OCI-LY7 (cell line): ENCODE results near the gene BRSK2. TPM values are rescaled to one million over a fixed set of nuclear protein-coding genes. Genes with fewer than 3 reads are reported as not detected.

ENCODE experiments used
- BruUV-seq: library from RNA; stranded (reverse); fragments of 400-500 nt; replicated peaks from 2 replicates; lab custom pipeline; 2021; lab: Mats Ljungman, UMichigan
- CTCF ChIA-PET: fragments of 300-600 bp; sonication (Branson Sonifier 250); formaldehyde crosslinking; loops from one replicate; lab custom pipeline; 2022; ENCODE audit warnings: antibody characterized with exemption; ENCODE audit not compliant: unreplicated experiment; lab: Charles Lee
- POLR2A ChIA-PET: fragments of 300-600 bp; sonication (Branson Sonifier 250); formaldehyde crosslinking; loops from one replicate; lab custom pipeline; 2022; ENCODE audit warnings: antibody characterized with exemption; lab: Charles Lee
- DNase-seq: peaks from one replicate; pipeline ENCODE4 v3.0.0-alpha.2; 2015; ENCODE audit warnings: low spot score
- H2AFZ ChIP-seq: fragments of 200-600 bp; sonication (generic), shearing (Covaris generic); 2 replicates; pipeline ENCODE4 v1.6.1; 2014; ENCODE audit warnings: mild to moderate bottlenecking, antibody characterized with exemption, low read length, moderate library complexity
- H3K27ac ChIP-seq: fragments of 200-600 bp; sonication (generic); 2 replicates; pipeline ENCODE4 v1.5.1; 2014; ENCODE audit warnings: mixed run types, low read depth, mild to moderate bottlenecking, moderate library complexity, low read length, inconsistent platforms; ENCODE audit not compliant: poor library complexity, severe bottlenecking
- H3K36me3 ChIP-seq: fragments of 200-600 bp; sonication (generic); 2 replicates; pipeline ENCODE4 v1.6.1; 2014; ENCODE audit warnings: mild to moderate bottlenecking, antibody characterized with exemption, low read length, moderate library complexity, mixed read lengths; ENCODE audit not compliant: insufficient read depth
- H3K4me1 ChIP-seq: fragments of 200-600 bp; sonication (generic); 2 replicates; pipeline ENCODE4 v1.5.1; 2014; ENCODE audit warnings: mild to moderate bottlenecking, low read length; ENCODE audit not compliant: insufficient read depth, poor library complexity, severe bottlenecking
- H3K4me2 ChIP-seq: fragments of 200-600 bp; sonication (generic); 2 replicates; pipeline ENCODE4 v1.6.1; 2014; ENCODE audit warnings: mild to moderate bottlenecking, low read length
- H3K4me3 ChIP-seq: fragments of 200-600 bp; sonication (generic); 2 replicates; pipeline ENCODE4 v1.5.1; 2014; ENCODE audit warnings: mild to moderate bottlenecking, low read depth, low read length; ENCODE audit not compliant: poor library complexity, severe bottlenecking
- H3K79me2 ChIP-seq: fragments of 200-600 bp; sonication (generic); 2 replicates; pipeline ENCODE4 v1.6.1; 2016; ENCODE audit warnings: low read depth, mild to moderate bottlenecking, low read length, moderate library complexity, mixed read lengths; ENCODE audit not compliant: insufficient read depth
- H3K9me2 ChIP-seq: fragments of 200-600 bp; sonication (generic); 2 replicates; pipeline ENCODE4 v1.6.1; 2016; ENCODE audit warnings: mild to moderate bottlenecking, low read length, mixed read lengths; ENCODE audit not compliant: insufficient read depth
- H3K9me3 ChIP-seq: fragments of 200-600 bp; sonication (generic); 2 replicates; pipeline ENCODE4 v1.6.1; 2014; ENCODE audit warnings: mild to moderate bottlenecking, mixed run types, low read length, mixed read lengths
- H4K20me1 ChIP-seq: fragments of 200-600 bp; sonication (generic); 2 replicates; pipeline ENCODE4 v1.6.1; 2014; ENCODE audit warnings: mild to moderate bottlenecking, antibody characterized with exemption, low read length, moderate library complexity, mixed read lengths; ENCODE audit not compliant: insufficient read depth
- EZH2phosphoT487 ChIP-seq: fragments of 200-600 bp; sonication (generic); IDR thresholded peaks from 2 replicates; pipeline ENCODE4 v1.6.1; 2018; ENCODE audit warnings: low read depth, borderline replicate concordance, mild to moderate bottlenecking, mixed run types, antibody characterized with exemption, low read length, moderate library complexity, mixed read lengths
- intact Hi-C: fragments of 100-400 bp; cut with micrococcal nuclease; formaldehyde crosslinking; loops from one replicate; pipeline ENCODE4 v1.10.0; 2022; ENCODE audit not compliant: unreplicated experiment
- total RNA-seq, 2 experiments: library from RNA; depleted of rRNA in 1 of 2; stranded (reverse); fragments of >200 nt in 1 of 2; shearing (Covaris generic) in 1 of 2; gene quantifications; 2 replicates each; pipeline ENCODE4 v1.2.3, GENCODE V29; 2014 to 2022
- TF ChIP-seq, protein P1 (sequence below): fragments of 200-600 bp; sonication (generic); conservative IDR thresholded peaks from 2 replicates; pipeline ENCODE4 v1.5.1; 2014; ENCODE audit warnings: mild to moderate bottlenecking, antibody characterized with exemption, low read length, moderate library complexity, mixed read lengths

BRSK2 gene
- total RNA-seq, 2 experiments from 2014 or later, result not detected

DNA sequence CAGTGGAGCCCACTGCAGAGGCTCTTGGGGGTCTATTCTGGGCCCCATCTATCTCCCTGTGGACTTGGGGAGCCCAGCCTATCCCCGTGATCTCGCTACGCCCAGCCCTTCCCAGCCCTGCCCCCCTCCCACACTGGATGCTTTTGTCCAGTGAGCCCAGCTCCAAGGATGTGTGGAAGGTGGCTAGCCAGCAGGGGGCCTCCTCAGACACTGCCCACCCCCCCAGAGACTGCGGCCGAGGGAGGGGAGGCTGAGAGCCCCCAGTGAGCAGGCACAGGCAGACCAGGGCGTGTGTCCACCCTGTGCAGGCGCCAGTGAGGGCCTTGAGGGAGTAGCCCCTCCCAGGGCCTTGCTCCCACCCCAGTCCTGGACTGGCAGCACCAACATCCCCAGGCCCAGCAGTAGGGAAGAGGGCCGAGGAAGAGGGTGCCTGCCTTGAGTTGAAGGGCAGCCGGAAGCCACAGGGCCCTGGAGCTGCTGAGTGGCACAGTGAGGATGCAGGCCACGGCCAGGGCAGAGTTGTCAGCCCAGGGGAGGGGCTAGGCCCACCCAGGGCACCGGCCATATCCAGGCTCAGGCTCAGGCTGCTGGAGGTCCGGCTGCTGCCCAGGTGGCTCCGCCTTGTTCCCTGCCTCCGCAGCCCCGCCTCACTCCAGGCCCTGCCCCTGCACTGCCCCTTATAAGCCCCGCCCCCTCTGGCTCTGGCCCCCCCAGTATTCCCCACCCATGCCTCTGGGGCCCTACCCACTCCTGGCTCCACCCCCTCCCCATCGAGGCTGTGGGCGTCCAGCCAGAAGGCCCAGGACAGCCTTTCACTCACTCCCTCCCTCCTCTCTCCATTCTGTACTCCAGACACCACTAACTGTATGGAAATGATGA, 68.8 kb downstream of the BRSK2 start:
- Histone ChIP-seq H2AFZ (no peak overlapping the region), H3K27ac (no peak overlapping the region), H3K9me2 (no peaks in the 10 kb centered on the region), H3K4me3 (no peak overlapping the region), H3K9me3 (no peaks in the 10 kb centered on the region), H3K79me2 (no peaks in the 10 kb centered on the region), H3K4me1 (no peaks in the 10 kb centered on the region), H4K20me1 (no peaks in the 10 kb centered on the region), H3K4me2 (no peak overlapping the region), H3K36me3 (no peaks in the 10 kb centered on the region)
- intact Hi-C loops, result no loop called here
- TF ChIP-seq, protein P1, sequence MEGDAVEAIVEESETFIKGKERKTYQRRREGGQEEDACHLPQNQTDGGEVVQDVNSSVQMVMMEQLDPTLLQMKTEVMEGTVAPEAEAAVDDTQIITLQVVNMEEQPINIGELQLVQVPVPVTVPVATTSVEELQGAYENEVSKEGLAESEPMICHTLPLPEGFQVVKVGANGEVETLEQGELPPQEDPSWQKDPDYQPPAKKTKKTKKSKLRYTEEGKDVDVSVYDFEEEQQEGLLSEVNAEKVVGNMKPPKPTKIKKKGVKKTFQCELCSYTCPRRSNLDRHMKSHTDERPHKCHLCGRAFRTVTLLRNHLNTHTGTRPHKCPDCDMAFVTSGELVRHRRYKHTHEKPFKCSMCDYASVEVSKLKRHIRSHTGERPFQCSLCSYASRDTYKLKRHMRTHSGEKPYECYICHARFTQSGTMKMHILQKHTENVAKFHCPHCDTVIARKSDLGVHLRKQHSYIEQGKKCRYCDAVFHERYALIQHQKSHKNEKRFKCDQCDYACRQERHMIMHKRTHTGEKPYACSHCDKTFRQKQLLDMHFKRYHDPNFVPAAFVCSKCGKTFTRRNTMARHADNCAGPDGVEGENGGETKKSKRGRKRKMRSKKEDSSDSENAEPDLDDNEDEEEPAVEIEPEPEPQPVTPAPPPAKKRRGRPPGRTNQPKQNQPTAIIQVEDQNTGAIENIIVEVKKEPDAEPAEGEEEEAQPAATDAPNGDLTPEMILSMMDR, result peak; percentile 53
- TF ChIP-seq EZH2phosphoT487, result no peak
- DNase-seq, result peak; percentile 3
- ChIA-PET CTCF (interaction anchor here (0.6 kb wide), 1 partner anchor 219 kb away, joined by 3 read pairs; no protein-coding TSS in a partner anchor), POLR2A (no interaction called here)
- no TSS peak for BruUV-seq

DNA sequence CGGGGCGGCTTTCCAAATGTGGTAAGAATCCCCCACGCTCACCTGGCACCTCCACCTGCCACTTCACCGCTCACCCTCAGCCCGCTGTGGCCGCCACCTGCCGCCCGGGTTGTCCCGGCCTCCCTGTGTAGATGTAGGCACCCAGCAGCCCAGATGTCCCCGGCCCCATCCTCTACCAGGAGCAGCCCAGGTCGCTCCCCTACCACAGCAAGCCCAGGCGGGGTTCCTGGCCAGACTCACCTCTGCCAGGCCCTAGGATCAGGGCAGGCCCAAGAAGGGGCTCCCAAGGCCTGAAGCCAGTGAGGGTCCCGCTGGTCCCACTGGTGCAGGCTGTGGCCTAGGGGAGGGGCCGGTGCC, 69.5 kb downstream of the BRSK2 start:
- POLR2A ChIA-PET, result no interaction called here
- no peak overlapping the region for H3K27ac ChIP-seq
- no peak overlapping the region for H2AFZ ChIP-seq
- H3K9me3 ChIP-seq, result no peaks in the 10 kb centered on the region
- no peak overlapping the region for H3K4me2 ChIP-seq
- no peaks in the 10 kb centered on the region for H4K20me1 ChIP-seq
- no TSS peak for BruUV-seq
- no peak overlapping the region for H3K4me3 ChIP-seq
- CTCF ChIA-PET, result no interaction called here
- H3K9me2 ChIP-seq, result no peaks in the 10 kb centered on the region
- DNase-seq, result no peak
- no peak for TF ChIP-seq EZH2phosphoT487
- TF ChIP-seq, protein P1, result no peak
- no peaks in the 10 kb centered on the region for H3K36me3 ChIP-seq
- no peaks in the 10 kb centered on the region for H3K79me2 ChIP-seq
- intact Hi-C loops, result no loop called here
- H3K4me1 ChIP-seq, result no peaks in the 10 kb centered on the region
